HG03442 (cell line): Measurements from ENCODE around the gene GYS1.
"Not testable (repeated sequence)": the region's sequence is repeated elsewhere in the genome, so short reads cannot be mapped to it uniquely, and the experiment has no call there.

Experiments
- ATAC-seq: cut with Tn5 transposase; IDR thresholded peaks from one replicate; pipeline ENCODE4 v1.9.1; 2021; ENCODE audit warnings: mild to moderate bottlenecking, moderate library complexity; ENCODE audit not compliant: unreplicated experiment

Gene GYS1

GRCh38 chr19:48947258-48947542 lies 45.9 kb downstream of the GYS1 start:
- no peak for ATAC-seq

- ATAC-seq: no peak
These were observed 46.4 kb downstream of the GYS1 start for GRCh38 chr19:48946463-48947257.

- no peak for ATAC-seq
These were observed 47.3 kb downstream of the GYS1 start for GRCh38 chr19:48945817-48946216.

- ATAC-seq: no peak
These were observed 47.7 kb downstream of the GYS1 start for GRCh38 chr19:48945415-48945814.

GRCh38 chr19:48943081-48943480 lies 50.0 kb downstream of the GYS1 start:
- ATAC-seq: no peak

GRCh38 chr19:48940902-48941301 lies 52.2 kb downstream of the GYS1 start:
- ATAC-seq: no peak

GRCh38 chr19:48938256-48938655 lies 54.9 kb downstream of the GYS1 start:
- no peak for ATAC-seq

- no peak for ATAC-seq
These were observed 57.2 kb downstream of the GYS1 start for GRCh38 chr19:48935864-48936263.

GRCh38 chr19:48934837-48935236 lies 58.3 kb downstream of the GYS1 start:
- no peak for ATAC-seq

- ATAC-seq: no peak
These were observed 59.7 kb downstream of the GYS1 start, which contains the start of gene DHDH for GRCh38 chr19:48933382-48933932. DHDH (plus strand) TSS chr19:48933699; CDS start chr19:48933722, 23 bp downstream.

GRCh38 chr19:48928164-48929025 lies 64.7 kb downstream of the GYS1 start:
- no peak for ATAC-seq

GRCh38 chr19:48927692-48928091 lies 65.4 kb downstream of the GYS1 start:
- ATAC-seq: not testable (repeated sequence)

GRCh38 chr19:48926909-48927308 lies 66.2 kb downstream of the GYS1 start:
- ATAC-seq: no peak

GRCh38 chr19:48925890-48926289 lies 67.2 kb downstream of the GYS1 start:
- ATAC-seq: not testable (repeated sequence)

GRCh38 chr19:48925240-48925843 lies 67.8 kb downstream of the GYS1 start:
- ATAC-seq: no peak

GRCh38 chr19:48922548-48923490 lies 70.3 kb downstream of the GYS1 start:
- no peak for ATAC-seq

- no peak for ATAC-seq
These were observed 71.2 kb downstream of the GYS1 start for GRCh38 chr19:48921721-48922500.

- no peak for ATAC-seq
These were observed 72.2 kb downstream of the GYS1 start for GRCh38 chr19:48920949-48921348.

GRCh38 chr19:48919271-48919670 lies 73.8 kb downstream of the GYS1 start:
- not testable (repeated sequence) for ATAC-seq
